H1 (cell line): Measurements from ENCODE around the gene CLPX. TPM values are rescaled to one million over a fixed set of nuclear protein-coding genes. Genes with fewer than 3 reads are reported as not detected.

Experiments
- CTCF ChIA-PET: fragments of 300-600 bp; sonication (Branson Sonifier 250); formaldehyde crosslinking; loops from one replicate; lab custom pipeline; 2021; ENCODE audit not compliant: partially characterized antibody; lab: Charles Lee
- POLR2A ChIA-PET: fragments of 300-600 bp; sonication (Branson Sonifier 250); formaldehyde crosslinking; loops from one replicate; lab custom pipeline; 2021; ENCODE audit warnings: inconsistent platforms; ENCODE audit not compliant: partially characterized antibody; lab: Charles Lee
- DNase-seq, 2 experiments: peaks; one replicate each; pipeline versions ENCODE4 v3.0.0 to v3.0.0-alpha.2; 2010 to 2022; ENCODE audit warnings: low spot score in 2 of 2, low read depth in 1 of 2, mixed read lengths in 1 of 2
- FAIRE-seq: peaks from 2 replicates; lab custom pipeline; 2011; peaks lifted over from hg19 to GRCh38; lab: Jason Lieb, UNC
- H2AFZ ChIP-seq: 2 replicates; pipeline ENCODE4 v1.8.1; 2012; ENCODE audit warnings: low read length, inconsistent platforms
- H2AK5ac ChIP-seq: 2 replicates; pipeline ENCODE4 v1.6.1; 2013; ENCODE audit warnings: low read depth, low read length
- H2BK120ac ChIP-seq: replicated peaks from 2 replicates; pipeline ENCODE3; 2013; ENCODE audit warnings: low read depth, low read length, inconsistent platforms
- H2BK12ac ChIP-seq: 2 replicates; pipeline ENCODE4 v1.6.1; 2013; ENCODE audit warnings: low read depth, low read length
- H2BK15ac ChIP-seq: 2 replicates; pipeline ENCODE4 v1.6.1; 2013; ENCODE audit warnings: low read length
- H2BK20ac ChIP-seq: 2 replicates; pipeline ENCODE4 v1.6.1; 2013; ENCODE audit warnings: low read length
- H2BK5ac ChIP-seq: 2 replicates; pipeline ENCODE4 v1.6.1; 2013; ENCODE audit warnings: low read depth, low read length
- H3K14ac ChIP-seq: 2 replicates; pipeline ENCODE4 v1.6.1; 2013; ENCODE audit warnings: inconsistent platforms; ENCODE audit not compliant: insufficient read length
- H3K18ac ChIP-seq: 2 replicates; pipeline ENCODE4 v1.6.1; 2013; ENCODE audit warnings: low read length; ENCODE audit errors: extremely low read depth
- H3K23ac ChIP-seq: 2 replicates; pipeline ENCODE4 v1.6.1; 2013; ENCODE audit warnings: inconsistent platforms; ENCODE audit not compliant: insufficient read length
- H3K23me2 ChIP-seq: 2 replicates; pipeline ENCODE4 v1.6.1; 2013; ENCODE audit warnings: low read depth, low read length
- H3K27ac ChIP-seq: 2 replicates; pipeline ENCODE4 v1.6.1; 2011; ENCODE audit warnings: low read depth, low read length, inconsistent platforms
- H3K27me3 ChIP-seq, 4 experiments: replicated peaks in 1 of 4; 1 replicate in 1 of 4; 2 replicates in 3 of 4; pipeline versions ENCODE4 v1.6.1 to v1.8.1; 2011 to 2013; ENCODE audit warnings: low read length in 3 of 4, mild to moderate bottlenecking in 3 of 4, inconsistent platforms in 2 of 4, mixed read lengths in 2 of 4, moderate library complexity in 1 of 4; ENCODE audit not compliant: control insufficient read depth in 3 of 4, insufficient read depth in 3 of 4; ENCODE audit errors: extremely low read depth in 1 of 4
- H3K36me3 ChIP-seq, 4 experiments: 2 replicates each; pipeline versions ENCODE4 v1.6.1 to v1.8.1; 2011 to 2013; ENCODE audit warnings: mild to moderate bottlenecking in 4 of 4, low read length in 3 of 4, moderate library complexity in 2 of 4, control low read depth in 1 of 4, inconsistent platforms in 1 of 4; ENCODE audit not compliant: insufficient read depth in 4 of 4, control insufficient read depth in 2 of 4
- H3K4ac ChIP-seq: replicated peaks from 2 replicates; pipeline ENCODE3; 2013; ENCODE audit warnings: low read length, low read depth, mixed read lengths, inconsistent platforms; ENCODE audit not compliant: insufficient read length
- H3K4me1 ChIP-seq, 4 experiments: replicated peaks in 1 of 4; 1 replicate in 1 of 4; 2 replicates in 3 of 4; pipeline versions ENCODE4 v1.6.1 to v1.8.1; 2011 to 2013; ENCODE audit warnings: low read length in 3 of 4, inconsistent platforms in 2 of 4, mixed read lengths in 1 of 4; ENCODE audit not compliant: insufficient read depth in 4 of 4, control insufficient read depth in 3 of 4
- H3K4me2 ChIP-seq, 2 experiments: 2 replicates each; pipeline versions ENCODE4 v1.6.1 to v1.8.1; 2011 to 2013; ENCODE audit warnings: low read depth in 2 of 2, low read length in 2 of 2, control low read depth in 1 of 2, inconsistent platforms in 1 of 2, mild to moderate bottlenecking in 1 of 2; ENCODE audit not compliant: insufficient read depth in 1 of 2
- H3K4me3 ChIP-seq, 4 experiments: fragments of 200-600, 300-600 bp in 1 of 4; sonication (generic), shearing (Covaris generic), sonication (Bioruptor Twin) in 1 of 4; 2 replicates each; pipeline versions ENCODE4 v1.5.1 to v1.8.1; 2011 to 2016; ENCODE audit warnings: low read length in 4 of 4, low read depth in 3 of 4, control low read depth in 2 of 4, inconsistent platforms in 2 of 4, mild to moderate bottlenecking in 2 of 4, mixed read lengths in 1 of 4, moderate library complexity in 1 of 4; ENCODE audit not compliant: insufficient read depth in 2 of 4; ENCODE audit errors: extremely low read depth in 1 of 4
- H3K56ac ChIP-seq: replicated peaks from 2 replicates; pipeline ENCODE3; 2013; ENCODE audit warnings: low read depth, mild to moderate bottlenecking, mixed read lengths, low read length, inconsistent platforms; ENCODE audit not compliant: insufficient read length
- H3K79me1 ChIP-seq: 2 replicates; pipeline ENCODE4 v1.6.1; 2013; ENCODE audit warnings: low read depth, low read length, control low read depth
- H3K79me2 ChIP-seq, 2 experiments: 2 replicates each; pipeline versions ENCODE4 v1.6.1 to v1.8.1; 2012 to 2013; ENCODE audit warnings: low read length in 2 of 2, mild to moderate bottlenecking in 2 of 2, inconsistent platforms in 1 of 2; ENCODE audit not compliant: insufficient read depth in 2 of 2, control insufficient read depth in 1 of 2
- H3K9ac ChIP-seq, 4 experiments: replicated peaks in 1 of 4; 1 replicate in 1 of 4; 2 replicates in 3 of 4; pipeline versions ENCODE4 v1.6.1 to v1.8.1; 2011 to 2013; ENCODE audit warnings: low read depth in 3 of 4, low read length in 3 of 4, control low read depth in 2 of 4, mild to moderate bottlenecking in 2 of 4, moderate library complexity in 2 of 4, inconsistent platforms in 1 of 4; ENCODE audit errors: extremely low read depth in 1 of 4
- H3K9me3 ChIP-seq, 2 experiments: 2 replicates each; pipeline versions ENCODE4 v1.6.1 to v1.8.1; 2012 to 2013; ENCODE audit warnings: mild to moderate bottlenecking in 2 of 2, moderate library complexity in 2 of 2, control low read depth in 1 of 2, inconsistent platforms in 1 of 2, low read depth in 1 of 2, low read length in 1 of 2, mixed read lengths in 1 of 2; ENCODE audit not compliant: insufficient read depth in 2 of 2
- H4K20me1 ChIP-seq, 2 experiments: replicated peaks in 1 of 2; 2 replicates each; pipeline versions ENCODE3 to v1.8.1; 2011 to 2013; ENCODE audit warnings: inconsistent platforms in 2 of 2, low read length in 2 of 2, mild to moderate bottlenecking in 1 of 2; ENCODE audit not compliant: insufficient read depth in 2 of 2, control insufficient read depth in 1 of 2
- H4K5ac ChIP-seq: 2 replicates; pipeline ENCODE4 v1.6.1; 2013; ENCODE audit warnings: low read length, low read depth, mixed read lengths, inconsistent platforms; ENCODE audit not compliant: insufficient read length
- H4K8ac ChIP-seq: 2 replicates; pipeline ENCODE4 v1.8.0; 2013; ENCODE audit warnings: mild to moderate bottlenecking, moderate library complexity, low read length, inconsistent platforms; ENCODE audit not compliant: insufficient read depth; ENCODE audit errors: extremely low read depth
- H4K91ac ChIP-seq: replicated peaks from 2 replicates; pipeline ENCODE3; 2013; ENCODE audit warnings: low read length, mixed read lengths, inconsistent platforms; ENCODE audit not compliant: insufficient read length
- CBX5 ChIP-seq: fragments of 300-800, 300-1000 bp; sonication (generic); IDR thresholded peaks from 2 replicates; pipeline ENCODE4 v1.7.1; 2016; ENCODE audit warnings: antibody characterized with exemption, low read length, low read depth
- NANOG ChIP-seq: IDR thresholded peaks from 2 replicates; pipeline ENCODE4 v1.6.1; 2011; ENCODE audit warnings: low read length, low read depth, mild to moderate bottlenecking, inconsistent platforms; ENCODE audit not compliant: insufficient read depth, poor library complexity, severe bottlenecking
- RBBP5 ChIP-seq: IDR thresholded peaks from 2 replicates; pipeline ENCODE4 v1.7.1; 2012; ENCODE audit warnings: low read depth, mild to moderate bottlenecking, inconsistent platforms, low read length, moderate library complexity, borderline replicate concordance
- SP1 ChIP-seq: IDR thresholded peaks from 2 replicates; pipeline ENCODE4 v1.6.1; 2011; ENCODE audit warnings: low read depth, low read length
- USF2 ChIP-seq: IDR thresholded peaks from 2 replicates; pipeline ENCODE4 v1.6.1; 2011; ENCODE audit warnings: low read length, improper control_type of control experiment
- ZNF274 ChIP-seq: IDR thresholded peaks from 2 replicates; pipeline ENCODE4 v1.7.0; 2012; ENCODE audit warnings: low read length, borderline replicate concordance; ENCODE audit errors: extremely low read depth
- WGBS, 2 experiments: shearing (Covaris generic) in 1 of 2; methylation state at CpG; one replicate each; pipeline versions ENCODE4 v1.1.6 to v1.1.7; 2013 to 2015; ENCODE audit warnings: low lambda C conversion rate in 2 of 2, mixed read lengths in 2 of 2, inconsistent platforms in 1 of 2, low coverage in 1 of 2, missing lambda C conversion rate in 1 of 2; ENCODE audit not compliant: insufficient replicate concordance in 2 of 2, insufficient coverage in 1 of 2, insufficient read length in 1 of 2; ENCODE audit errors: extremely low coverage in 1 of 2, missing lambda C conversion rate in 1 of 2; 5-methylcytosine and 5-hydroxymethylcytosine counted together
- polyA plus RNA-seq, 7 experiments: library from polyadenylated mRNA; depleted of rRNA in 3 of 7; stranded (reverse) in 5 of 7; unstranded in 2 of 7; fragments of >200 nt in 5 of 7; fragments of 200-250 nt in 2 of 7; gene quantifications; 1 replicate in 5 of 7; 2 replicates in 1 of 7; 4 replicates in 1 of 7; pipeline versions ENCODE4 v1.2.1 to v1.2.3, GENCODE V29; 2011 to 2013; ENCODE audit warnings: missing spikeins in 2 of 7, mixed read lengths in 2 of 7
- total RNA-seq: library from RNA; stranded (reverse); fragmentation: NEBNext Ultra II Directional; extraction: Animal tissue kit (Norgen Biotek cat#: 25700); gene quantifications from 2 replicates; pipeline ENCODE4 v1.2.1, GENCODE V29; 2021

CLPX gene
- total and polyA plus RNA-seq, 2 of the 8 experiments (the other 6 are each of a cell fraction or from before 2014, with no cell fraction given): 10.5 to 53.6 TPM

GRCh38 chr15:65198571-65198970 lies 13.4 kb upstream of the CLPX start:
- TF ChIP-seq RBBP5 (no peak), USF2 (no peak), ZNF274 (no peak), SP1 (no peak), NANOG (no peak), CBX5 (no peak)
- Histone ChIP-seq H3K9me3 (peaks cover 3 to 5% of the 10 kb centered on the region in 2 experiments; a peak in 1 of 4 replicates), H3K4me2 (no peak overlapping the region), H4K5ac (no peak overlapping the region), H3K18ac (no peak overlapping the region), H3K14ac (no peak overlapping the region), H2BK15ac (peak overlapping the region; percentile 18; the same call in 1 of the 2 replicates), H2BK120ac (no peak overlapping the region), H4K8ac (no peak overlapping the region; the same call in 1 of the 2 replicates), H3K27ac (no peak overlapping the region), H3K23ac (no peak overlapping the region), H3K23me2 (no peaks in the 10 kb centered on the region), H2BK5ac (no peak overlapping the region), H4K91ac (no peak overlapping the region), H3K79me1 (no peaks in the 10 kb centered on the region), H3K4ac (no peak overlapping the region), H2AK5ac (no peak overlapping the region; the same call in 1 of the 2 replicates), H3K9ac (no peak overlapping the region), H2BK20ac (no peak overlapping the region), H4K20me1 (no peaks in the 10 kb centered on the region), H2BK12ac (no peak overlapping the region), H3K36me3 (no peaks in the 10 kb centered on the region), H3K56ac (no peak overlapping the region), H2AFZ (no peak overlapping the region), H3K79me2 (no peaks in the 10 kb centered on the region), H3K27me3 (no peaks in the 10 kb centered on the region), H3K4me3 (no peak overlapping the region), H3K4me1 (0 out of 7 replicates have a peak, but pooled peaks cover 0 to 2% (median 0%) of the 10 kb centered on the region in 4 experiments)
- FAIRE-seq (no peak), DNase-seq (no peak)
- ChIA-PET POLR2A (no interaction called here), CTCF (interaction anchor here (0.6 to 1.6 kb wide), 5 partner anchors 10 to 290 kb away, joined by 3 to 8 read pairs (median 3); partner anchors contain the start of gene CILP)
- WGBS, 2 experiments: 96% methylated on average over 12 of the region's 12 CpGs; no CpG with 5 or more reads in 1 of the 2 experiments
